ENCODE results near the gene EXD3.
A peak's percentile ranks its signal among the peaks of the same experiment; 100 is the strongest.

EXD3 gene

GRCh38 chr9:137319739-137320551 lies 103.0 kb downstream of the EXD3 start:
- Histone ChIP-seq H3K27me3 (ENCODE audit: control insufficient read depth, insufficient read depth, low read length) (no peaks in the 10 kb centered on the region), H3K4me3 (ENCODE audit: low read length) (no peak overlapping the region), H3K9ac (ENCODE audit: low read depth, low read length) (no peak overlapping the region)

GRCh38 chr9:137319011-137319738 lies 103.8 kb downstream of the EXD3 start:
- H3K4me3 ChIP-seq (ENCODE audit: low read length), result no peak overlapping the region
- H3K27me3 ChIP-seq (ENCODE audit: control insufficient read depth, insufficient read depth, low read length), result no peaks in the 10 kb centered on the region
- H3K9me3 ChIP-seq (replicated peaks; ENCODE audit: low read length), result no peaks in the 10 kb centered on the region
- no peaks in the 10 kb centered on the region for H3K36me3 ChIP-seq (ENCODE audit: insufficient read depth, low read length)
- no peak overlapping the region for H3K9ac ChIP-seq (ENCODE audit: low read depth, low read length)
- H3K4me1 ChIP-seq (ENCODE audit: control insufficient read depth, insufficient read depth, low read length), result peaks cover 7% of the 10 kb centered on the region
- H3K4me2 ChIP-seq (ENCODE audit: low read length), result peak overlapping the region; percentile 50

More at GRCh38 chr9:137319739-137320551, 103.0 kb downstream of the EXD3 start:
- Histone ChIP-seq H3K4me2 (ENCODE audit: low read length) (no peak overlapping the region), H3K36me3 (ENCODE audit: insufficient read depth, low read length) (no peaks in the 10 kb centered on the region), H3K4me1 (ENCODE audit: control insufficient read depth, insufficient read depth, low read length) (peaks cover 7% of the 10 kb centered on the region), H3K9me3 (replicated peaks; ENCODE audit: low read length) (no peaks in the 10 kb centered on the region)

- Histone ChIP-seq H3K9me3 (replicated peaks; ENCODE audit: low read length) (no peaks in the 10 kb centered on the region), H3K4me1 (ENCODE audit: control insufficient read depth, insufficient read depth, low read length) (peaks cover 7% of the 10 kb centered on the region), H3K9ac (ENCODE audit: low read depth, low read length) (no peak overlapping the region), H3K27me3 (ENCODE audit: control insufficient read depth, insufficient read depth, low read length) (no peaks in the 10 kb centered on the region), H3K4me2 (ENCODE audit: low read length) (peak overlapping the region; percentile 50), H3K36me3 (ENCODE audit: insufficient read depth, low read length) (no peaks in the 10 kb centered on the region), H3K4me3 (ENCODE audit: low read length) (no peak overlapping the region)
These were observed 104.4 kb downstream of the EXD3 start for GRCh38 chr9:137318602-137319001.

GRCh38 chr9:137317718-137318511 lies 105.0 kb downstream of the EXD3 start:
- H3K27me3 ChIP-seq (ENCODE audit: control insufficient read depth, insufficient read depth, low read length), result no peaks in the 10 kb centered on the region
- H3K9me3 ChIP-seq (replicated peaks; ENCODE audit: low read length), result no peaks in the 10 kb centered on the region
- no peak overlapping the region for H3K4me2 ChIP-seq (ENCODE audit: low read length)
- H3K4me1 ChIP-seq (ENCODE audit: control insufficient read depth, insufficient read depth, low read length), result peaks cover 7% of the 10 kb centered on the region
- H3K4me3 ChIP-seq (ENCODE audit: low read length), result no peak overlapping the region
- H3K9ac ChIP-seq (ENCODE audit: low read depth, low read length), result no peak overlapping the region
- no peaks in the 10 kb centered on the region for H3K36me3 ChIP-seq (ENCODE audit: insufficient read depth, low read length)

- Histone ChIP-seq H3K4me2 (ENCODE audit: low read length) (no peak overlapping the region), H3K4me1 (ENCODE audit: control insufficient read depth, insufficient read depth, low read length) (peaks cover 7% of the 10 kb centered on the region), H3K36me3 (ENCODE audit: insufficient read depth, low read length) (no peaks in the 10 kb centered on the region), H3K9me3 (replicated peaks; ENCODE audit: low read length) (no peaks in the 10 kb centered on the region), H3K9ac (ENCODE audit: low read depth, low read length) (no peak overlapping the region), H3K27me3 (ENCODE audit: control insufficient read depth, insufficient read depth, low read length) (no peaks in the 10 kb centered on the region), H3K4me3 (ENCODE audit: low read length) (no peak overlapping the region)
These were observed 105.8 kb downstream of the EXD3 start for GRCh38 chr9:137317021-137317717.

GRCh38 chr9:137316012-137316981 lies 106.7 kb downstream of the EXD3 start:
- peak overlapping the region; percentile 51 for H3K4me3 ChIP-seq (ENCODE audit: low read length)
- H3K36me3 ChIP-seq (ENCODE audit: insufficient read depth, low read length), result no peaks in the 10 kb centered on the region
- H3K9ac ChIP-seq (ENCODE audit: low read depth, low read length), result peak overlapping the region; percentile 11
- H3K27me3 ChIP-seq (ENCODE audit: control insufficient read depth, insufficient read depth, low read length), result no peaks in the 10 kb centered on the region
- H3K4me1 ChIP-seq (ENCODE audit: control insufficient read depth, insufficient read depth, low read length), result peaks cover 7% of the 10 kb centered on the region
- H3K4me2 ChIP-seq (ENCODE audit: low read length), result peak overlapping the region; percentile 58
- no peaks in the 10 kb centered on the region for H3K9me3 ChIP-seq (replicated peaks; ENCODE audit: low read length)

- Histone ChIP-seq H3K27me3 (ENCODE audit: control insufficient read depth, insufficient read depth, low read length) (no peaks in the 10 kb centered on the region), H3K4me1 (ENCODE audit: control insufficient read depth, insufficient read depth, low read length) (peaks cover 7% of the 10 kb centered on the region), H3K36me3 (ENCODE audit: insufficient read depth, low read length) (no peaks in the 10 kb centered on the region), H3K9ac (ENCODE audit: low read depth, low read length) (no peak overlapping the region), H3K9me3 (replicated peaks; ENCODE audit: low read length) (no peaks in the 10 kb centered on the region), H3K4me2 (ENCODE audit: low read length) (no peak overlapping the region), H3K4me3 (ENCODE audit: low read length) (no peak overlapping the region)
These were observed 107.4 kb downstream of the EXD3 start for GRCh38 chr9:137315581-137316011.

- Histone ChIP-seq H3K4me1 (ENCODE audit: control insufficient read depth, insufficient read depth, low read length) (peaks cover 7% of the 10 kb centered on the region), H3K27me3 (ENCODE audit: control insufficient read depth, insufficient read depth, low read length) (no peaks in the 10 kb centered on the region), H3K4me3 (ENCODE audit: low read length) (no peak overlapping the region), H3K4me2 (ENCODE audit: low read length) (no peak overlapping the region), H3K36me3 (ENCODE audit: insufficient read depth, low read length) (no peaks in the 10 kb centered on the region), H3K9me3 (replicated peaks; ENCODE audit: low read length) (no peaks in the 10 kb centered on the region), H3K9ac (ENCODE audit: low read depth, low read length) (no peak overlapping the region)
These were observed 108.1 kb downstream of the EXD3 start for GRCh38 chr9:137314561-137315560.

GRCh38 chr9:137313956-137314560 lies 108.9 kb downstream of the EXD3 start:
- H3K9me3 ChIP-seq (replicated peaks; ENCODE audit: low read length), result no peaks in the 10 kb centered on the region
- no peaks in the 10 kb centered on the region for H3K36me3 ChIP-seq (ENCODE audit: insufficient read depth, low read length)
- peaks cover 7% of the 10 kb centered on the region for H3K4me1 ChIP-seq (ENCODE audit: control insufficient read depth, insufficient read depth, low read length)
- H3K9ac ChIP-seq (ENCODE audit: low read depth, low read length), result no peak overlapping the region
- H3K4me2 ChIP-seq (ENCODE audit: low read length), result no peak overlapping the region
- H3K4me3 ChIP-seq (ENCODE audit: low read length), result no peak overlapping the region
- no peaks in the 10 kb centered on the region for H3K27me3 ChIP-seq (ENCODE audit: control insufficient read depth, insufficient read depth, low read length)
